Caco-2 (cell line): ENCODE results near the gene TLR10. TPM values are rescaled to one million over a fixed set of nuclear protein-coding genes. Genes with fewer than 3 reads are reported as not detected.
"Not testable (repeated sequence)": the region's sequence is repeated elsewhere in the genome, so short reads cannot be mapped to it uniquely, and the experiment has no call there.

ENCODE experiments used
- BruUV-seq: library from RNA; stranded (reverse); fragments of 400-500 nt; replicated peaks from 2 replicates; lab custom pipeline; 2021; lab: Mats Ljungman, UMichigan
- CTCF ChIA-PET: fragments of 300-600 bp; sonication (Branson Sonifier 250); formaldehyde crosslinking; loops from one replicate; lab custom pipeline; 2022; ENCODE audit warnings: antibody characterized with exemption; lab: Charles Lee
- POLR2A ChIA-PET: fragments of 300-600 bp; sonication (Branson Sonifier 250); formaldehyde crosslinking; loops from one replicate; lab custom pipeline; 2022; ENCODE audit warnings: antibody characterized with exemption; lab: Charles Lee
- DNase-seq, 2 experiments: peaks; one replicate each; pipeline versions ENCODE4 v3.0.0 to v3.0.0-alpha.2; 2020 to 2022
- H3K27me3 ChIP-seq: replicated peaks from 2 replicates; pipeline ENCODE4 v1.6.0; 2011; ENCODE audit warnings: low read length; ENCODE audit not compliant: control insufficient read depth, insufficient read depth
- H3K36me3 ChIP-seq: 2 replicates; pipeline ENCODE4 v1.5.1; 2011; ENCODE audit warnings: low read length; ENCODE audit not compliant: control insufficient read depth, insufficient read depth
- H3K4me1 ChIP-seq: fragments of 250-450 bp; sonication (Bioruptor Pico); 2 replicates; pipeline ENCODE4 v1.5.1; 2020; ENCODE audit warnings: mild to moderate bottlenecking
- H3K4me3 ChIP-seq: 2 replicates; pipeline ENCODE4 v1.5.1; 2011; ENCODE audit warnings: low read depth, mild to moderate bottlenecking, control low read depth, low read length
- H3K9me3 ChIP-seq: fragments of 250-450 bp; sonication (Bioruptor Pico); 2 replicates; pipeline ENCODE4 v1.5.1; 2020; ENCODE audit warnings: mild to moderate bottlenecking, moderate library complexity
- H3K27ac Mint-ChIP-seq: one replicate; pipeline ENCODE4 v1.8.0; 2022; ENCODE audit warnings: mixed read lengths; ENCODE audit not compliant: unreplicated experiment
- H3K27me3 Mint-ChIP-seq: one replicate; pipeline ENCODE4 v1.8.0; 2022; ENCODE audit warnings: mixed read lengths; ENCODE audit not compliant: insufficient read depth, unreplicated experiment
- H3K36me3 Mint-ChIP-seq: one replicate; pipeline ENCODE4 v1.8.0; 2022; ENCODE audit warnings: mild to moderate bottlenecking, mixed read lengths; ENCODE audit not compliant: insufficient read depth, unreplicated experiment
- H3K4me1 Mint-ChIP-seq: one replicate; pipeline ENCODE4 v1.8.0; 2022; ENCODE audit warnings: low read depth, mixed read lengths; ENCODE audit not compliant: unreplicated experiment
- H3K4me3 Mint-ChIP-seq: one replicate; pipeline ENCODE4 v1.8.0; 2022; ENCODE audit warnings: mild to moderate bottlenecking, moderate library complexity, mixed read lengths; ENCODE audit not compliant: unreplicated experiment
- H3K9me3 Mint-ChIP-seq: one replicate; pipeline ENCODE4 v1.8.0; 2022; ENCODE audit warnings: mixed read lengths; ENCODE audit not compliant: unreplicated experiment
- CTCF ChIP-seq, 2 experiments: fragments of 200-600 bp in 1 of 2; IDR thresholded peaks; 1 replicate in 1 of 2; 2 replicates in 1 of 2; pipeline versions ENCODE4 v1.5.1 to v1.8.0; 2011 to 2022; ENCODE audit warnings: antibody characterized with exemption in 1 of 2, control low read depth in 1 of 2, inconsistent platforms in 1 of 2, low read depth in 1 of 2, low read length in 1 of 2, mild to moderate bottlenecking in 1 of 2, moderate library complexity in 1 of 2; ENCODE audit not compliant: insufficient read depth in 1 of 2, severe bottlenecking in 1 of 2, unreplicated experiment in 1 of 2
- intact Hi-C: fragments of 100-400 bp; cut with micrococcal nuclease; formaldehyde crosslinking; loops from one replicate; pipeline ENCODE4 v1.10.0; 2022; ENCODE audit not compliant: unreplicated experiment
- total RNA-seq: library from RNA; stranded (reverse); gene quantifications from 2 replicates; pipeline ENCODE4 v1.2.3, GENCODE V29; 2022

The TLR10 gene
- total RNA-seq, 1 experiment from 2014 or later = not detected

GRCh38 chr4:38769857-38770256 lies 12.9 kb downstream of the TLR10 start:
- intact Hi-C loops = no loop called here
- CTCF ChIA-PET = no interaction called here
- no peak for DNase-seq

GRCh38 chr4:38769441-38769840 lies 13.3 kb downstream of the TLR10 start:
- no peak overlapping the region for H3K4me3 ChIP-seq
- H3K9me3 Mint-ChIP-seq = no peaks in the 10 kb centered on the region
- no peaks in the 10 kb centered on the region for H3K4me1 ChIP-seq
- no peak overlapping the region for H3K27ac Mint-ChIP-seq
- BruUV-seq = no TSS peak
- no peak for TF ChIP-seq CTCF (IDR thresholded peaks at IDR 0.05; ENCODE audit: insufficient read depth in 1 of 2, low read depth in 1 of 2, low read length in 1 of 2, severe bottlenecking in 1 of 2, unreplicated experiment in 1 of 2)
- H3K36me3 Mint-ChIP-seq = no peaks in the 10 kb centered on the region
- no peak overlapping the region for H3K4me3 Mint-ChIP-seq
- no peaks in the 10 kb centered on the region for H3K4me1 Mint-ChIP-seq
- no peaks in the 10 kb centered on the region for H3K27me3 ChIP-seq
- H3K9me3 ChIP-seq = 0 out of 2 replicates have a peak, but pooled peaks cover 4% of the 10 kb centered on the region
- peaks cover 11% of the 10 kb centered on the region for H3K27me3 Mint-ChIP-seq
- H3K36me3 ChIP-seq = no peaks in the 10 kb centered on the region
- POLR2A ChIA-PET = no interaction called here
- CTCF ChIA-PET = no interaction called here
- intact Hi-C loops = no loop called here
- no peak for DNase-seq

More at GRCh38 chr4:38769857-38770256, 12.9 kb downstream of the TLR10 start:
- BruUV-seq = no TSS peak
- H3K27me3 ChIP-seq = no peaks in the 10 kb centered on the region
- Mint-ChIP-seq H3K9me3 (no peaks in the 10 kb centered on the region), H3K27ac (no peak overlapping the region), H3K36me3 (no peaks in the 10 kb centered on the region), H3K4me1 (no peaks in the 10 kb centered on the region), H3K4me3 (no peak overlapping the region), H3K27me3 (peaks cover 11% of the 10 kb centered on the region)
- H3K9me3 ChIP-seq = 0 out of 2 replicates have a peak, but pooled peaks cover 4% of the 10 kb centered on the region
- POLR2A ChIA-PET = no interaction called here
- TF ChIP-seq CTCF (IDR thresholded peaks at IDR 0.05; ENCODE audit: insufficient read depth in 1 of 2, low read depth in 1 of 2, low read length in 1 of 2, severe bottlenecking in 1 of 2, unreplicated experiment in 1 of 2) = no peak
- no peaks in the 10 kb centered on the region for H3K4me1 ChIP-seq
- H3K36me3 ChIP-seq = no peaks in the 10 kb centered on the region
- H3K4me3 ChIP-seq = no peak overlapping the region

GRCh38 chr4:38768968-38769394 lies 13.8 kb downstream of the TLR10 start:
- Mint-ChIP-seq H3K27me3 (peaks cover 11% of the 10 kb centered on the region), H3K4me1 (no peaks in the 10 kb centered on the region), H3K36me3 (no peaks in the 10 kb centered on the region), H3K4me3 (no peak overlapping the region), H3K27ac (no peak overlapping the region), H3K9me3 (no peaks in the 10 kb centered on the region)
- H3K4me1 ChIP-seq = no peaks in the 10 kb centered on the region
- no TSS peak for BruUV-seq
- CTCF ChIA-PET = no interaction called here
- no peak for TF ChIP-seq CTCF (IDR thresholded peaks at IDR 0.05; ENCODE audit: insufficient read depth in 1 of 2, low read depth in 1 of 2, low read length in 1 of 2, severe bottlenecking in 1 of 2, unreplicated experiment in 1 of 2)
- H3K9me3 ChIP-seq = 0 out of 2 replicates have a peak, but pooled peaks cover 4% of the 10 kb centered on the region
- no peaks in the 10 kb centered on the region for H3K36me3 ChIP-seq
- H3K4me3 ChIP-seq = no peak overlapping the region
- H3K27me3 ChIP-seq = no peaks in the 10 kb centered on the region
- DNase-seq = no peak
- POLR2A ChIA-PET = no interaction called here
- intact Hi-C loops = no loop called here

GRCh38 chr4:38766940-38767339 lies 15.8 kb downstream of the TLR10 start:
- POLR2A ChIA-PET, H3K27me3 Mint-ChIP-seq, H3K4me1 ChIP-seq, H3K36me3 ChIP-seq, CTCF ChIA-PET, H3K4me3 Mint-ChIP-seq, H3K9me3 ChIP-seq, H3K4me1 Mint-ChIP-seq, H3K4me3 ChIP-seq, H3K36me3 Mint-ChIP-seq, DNase-seq, H3K27me3 ChIP-seq, H3K27ac Mint-ChIP-seq, BruUV-seq, intact Hi-C loops, H3K9me3 Mint-ChIP-seq: not testable (repeated sequence)
